SIG-M5 (cell line): ENCODE results near the gene CCDC187.
"Not testable (repeated sequence)": the region's sequence is repeated elsewhere in the genome, so short reads cannot be mapped to it uniquely, and the experiment has no call there.

Experiments
- DNase-seq: peaks from one replicate; lab custom pipeline; 2025; lab: John Stamatoyannopoulos, UW

The CCDC187 gene

GRCh38 chr9:136303825-136304416 is at the start of gene CCDC187:
TSS of gene CCDC187 (minus strand) at chr9:136304094. CDS start at chr9:136303830, 264 bp downstream.
- DNase-seq: no peak

DNA sequence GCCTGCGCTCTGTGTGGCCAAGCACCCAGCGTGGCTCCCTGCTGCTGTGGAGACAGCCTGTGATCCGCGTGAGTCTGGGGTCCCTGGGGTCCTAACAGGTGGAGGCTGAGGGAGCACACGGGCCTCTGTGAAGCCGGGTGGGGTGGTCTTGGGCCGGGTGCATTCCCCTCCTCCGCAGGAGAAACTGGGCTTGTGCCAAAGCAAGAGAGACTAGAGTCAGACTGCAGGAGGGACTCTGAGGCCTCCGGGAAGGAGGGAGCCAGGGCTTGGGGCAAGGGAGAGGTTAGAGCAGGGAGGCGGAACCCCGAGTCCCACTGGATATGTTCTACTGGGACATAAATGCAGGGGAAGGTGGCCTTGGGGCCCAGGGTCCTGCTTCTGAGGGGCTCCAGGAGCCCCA is 49.2 kb upstream of the CCDC187 start:
- DNase-seq: no peak

DNA sequence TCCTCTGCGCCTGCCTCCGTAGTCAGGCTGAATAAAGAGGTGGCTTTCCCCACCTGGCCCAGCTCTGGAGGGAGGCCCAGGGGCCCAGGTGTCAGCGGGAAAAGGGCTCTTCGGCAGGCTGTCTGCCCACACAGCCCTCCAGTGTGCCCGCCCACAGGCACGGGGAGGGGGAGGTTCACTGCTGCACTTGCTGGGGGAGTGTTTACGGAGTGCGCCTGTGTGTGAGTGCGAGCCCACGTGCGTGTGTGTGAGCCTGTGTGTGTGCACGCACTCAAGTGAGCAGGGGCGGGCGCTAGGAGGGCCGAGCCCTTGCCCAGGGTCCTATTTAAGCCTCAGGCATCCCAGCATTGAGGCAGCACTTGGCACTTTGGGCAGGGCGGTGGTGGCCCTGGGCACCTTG is 48.8 kb upstream of the CCDC187 start:
- no peak for DNase-seq

GRCh38 chr9:136351868-136352267 is 48.0 kb upstream of the CCDC187 start:
- not testable (repeated sequence) for DNase-seq

- no peak for DNase-seq
Observed at GRCh38 chr9:136351252-136351800, 47.4 kb upstream of the CCDC187 start.

GRCh38 chr9:136349546-136349945 is 45.7 kb upstream of the CCDC187 start:
- no peak for DNase-seq

GRCh38 chr9:136348691-136349090 is 44.8 kb upstream of the CCDC187 start:
- DNase-seq: no peak

DNA sequence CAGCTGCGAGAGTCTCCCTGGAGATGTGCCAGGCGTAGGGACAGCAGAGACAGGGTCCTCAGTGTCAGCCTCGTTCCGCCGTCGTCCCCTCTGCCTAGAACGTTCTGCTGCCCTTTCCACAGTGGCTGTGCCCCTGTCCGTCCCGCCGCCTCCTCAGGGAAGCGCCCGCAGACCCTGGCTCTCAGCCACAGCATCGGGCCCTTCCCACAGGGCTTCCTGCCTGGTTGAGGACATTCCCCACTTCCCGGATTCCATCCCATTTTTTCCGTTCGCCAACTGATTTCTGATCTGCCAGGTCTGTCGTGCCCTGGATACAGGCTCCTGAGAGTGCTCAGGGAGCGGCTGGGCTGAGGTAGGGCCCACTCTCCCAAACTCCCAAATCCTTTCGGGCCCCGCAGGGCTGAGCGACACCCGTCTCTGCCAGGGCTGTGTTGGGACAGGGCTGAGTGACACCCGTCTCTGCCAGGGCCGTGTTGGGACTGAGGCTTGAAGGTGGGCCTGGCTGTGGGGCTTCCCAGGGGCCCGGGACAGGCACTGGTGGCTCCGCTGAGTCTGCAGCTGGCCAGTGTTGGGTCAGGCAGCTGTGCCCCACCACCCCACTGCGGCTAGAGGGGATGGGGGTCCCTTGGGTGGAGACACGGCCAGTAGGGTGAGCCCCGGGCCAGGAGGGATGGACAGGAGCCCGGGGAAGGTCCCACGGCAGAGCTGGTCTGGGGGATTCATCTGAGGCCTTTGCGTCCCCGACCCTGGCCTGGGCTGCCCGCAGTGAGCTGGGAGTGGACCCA is 43.8 kb upstream of the CCDC187 start:
- no peak for DNase-seq

- no peak for DNase-seq
Observed at GRCh38 chr9:136346927-136347465, 43.1 kb upstream of the CCDC187 start.

DNA sequence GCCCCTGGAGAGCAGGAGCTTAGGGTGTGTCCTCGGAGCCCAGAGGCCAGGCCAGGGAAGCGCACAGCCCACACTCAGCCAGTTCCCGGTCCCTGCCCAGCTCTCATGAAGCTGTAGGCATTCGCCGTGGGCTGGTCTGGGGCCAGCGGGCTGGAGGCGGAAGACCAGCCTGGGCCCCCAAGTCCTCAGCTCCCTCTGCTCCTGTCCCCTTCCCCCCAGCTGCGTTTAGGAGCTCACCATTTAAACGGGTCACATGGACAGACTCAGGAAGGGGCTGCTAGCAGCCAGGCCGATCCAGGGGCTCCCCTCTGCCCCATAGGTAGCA is 42.2 kb upstream of the CCDC187 start:
- no peak for DNase-seq

DNA sequence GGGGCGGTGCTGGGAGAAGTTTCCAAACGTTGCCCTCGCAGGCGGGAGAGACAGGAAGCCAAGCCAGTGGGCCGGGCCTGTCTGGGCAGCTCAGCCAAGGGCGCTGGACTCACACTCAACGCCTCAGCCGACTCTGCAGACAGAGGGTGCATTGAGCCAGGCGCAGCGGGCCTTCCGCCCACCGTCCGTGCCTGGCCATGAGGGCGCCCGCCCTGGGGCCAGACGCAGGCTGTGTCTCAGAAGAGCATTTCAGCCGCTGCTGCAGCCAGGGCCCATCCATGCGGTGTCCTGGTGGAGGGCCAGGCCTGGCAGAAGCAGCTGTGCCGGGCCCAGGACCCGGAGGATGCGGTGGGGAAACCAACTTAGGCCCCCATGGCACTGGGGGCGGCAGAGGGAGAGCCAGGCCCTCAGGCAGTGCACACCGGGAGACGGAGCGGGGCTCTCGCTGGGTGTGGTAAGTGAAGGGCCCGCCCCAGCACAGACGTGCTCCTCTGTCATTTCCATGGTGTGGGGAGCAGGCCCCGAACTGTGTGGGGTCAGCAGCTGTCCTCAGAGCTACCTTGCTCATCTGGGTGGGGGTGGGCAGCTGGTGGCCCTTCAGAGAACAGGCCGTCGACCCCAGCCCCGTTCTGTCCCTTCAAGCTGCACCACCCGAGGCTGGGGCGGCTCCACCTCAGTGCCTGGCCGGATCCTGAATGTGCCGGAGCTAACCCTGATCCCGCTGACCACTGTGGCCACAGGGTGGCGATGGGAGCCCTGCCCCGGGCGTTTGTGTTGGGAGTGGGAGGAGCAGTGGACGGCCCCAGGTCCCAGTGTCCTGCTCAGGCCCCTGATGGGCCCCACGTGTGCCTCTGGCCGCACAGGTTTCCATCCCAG is 41.6 kb upstream of the CCDC187 start:
- DNase-seq: no peak

DNA sequence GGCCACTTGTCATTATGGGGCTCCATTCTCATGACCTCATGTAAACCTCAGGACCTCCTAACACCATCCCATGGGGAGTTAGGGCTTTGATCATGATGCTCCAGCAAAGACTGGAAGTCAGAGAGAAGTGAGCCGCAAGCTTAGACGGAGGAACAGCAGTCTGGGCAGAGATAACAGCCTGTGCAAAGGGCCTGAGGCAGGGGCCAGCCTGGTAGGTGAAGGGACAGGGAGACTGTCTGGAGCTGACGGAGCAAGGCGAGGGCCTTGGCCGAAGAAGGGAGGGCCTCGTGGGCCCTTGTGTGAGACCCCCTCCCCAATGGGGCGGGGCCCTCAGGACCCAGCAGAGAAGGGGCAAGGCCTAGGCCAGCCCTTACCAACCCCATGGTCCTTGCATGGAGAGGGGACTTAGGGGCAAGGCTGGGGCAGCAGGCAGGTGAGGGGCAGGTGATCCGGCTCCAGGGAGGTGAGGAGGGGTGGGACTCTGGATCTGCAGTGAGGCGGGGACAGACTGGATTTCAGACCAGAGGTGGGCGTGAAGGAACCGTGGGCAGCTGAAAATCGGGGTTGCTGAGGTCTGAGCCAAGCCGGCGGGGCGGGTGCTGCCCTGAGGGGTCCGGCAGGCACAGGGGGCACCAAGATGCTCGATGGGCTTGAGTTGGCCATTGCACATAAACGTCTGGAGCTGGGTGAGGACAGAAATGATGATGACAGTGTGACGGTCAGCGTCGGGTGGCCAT is 40.8 kb upstream of the CCDC187 start:
- DNase-seq: no peak

DNA sequence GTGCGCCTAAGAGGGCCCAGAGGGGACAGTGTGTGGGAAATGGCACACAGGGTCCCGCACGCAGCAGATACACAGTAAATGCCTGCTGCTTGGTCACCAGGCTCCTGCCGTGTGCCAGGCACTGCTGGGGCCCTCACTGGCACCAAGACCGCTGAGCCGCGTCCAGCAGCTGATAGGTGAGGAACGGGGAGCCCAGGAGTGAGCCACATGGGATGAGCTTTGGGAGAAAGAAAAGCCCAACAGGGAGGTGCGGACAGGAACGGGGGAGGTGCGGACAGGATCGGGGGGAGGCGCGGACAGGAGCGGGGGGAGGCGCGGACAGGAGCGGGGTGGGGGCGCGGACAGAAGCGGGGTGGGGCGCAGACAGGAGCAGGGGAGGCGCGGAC is 40.0 kb upstream of the CCDC187 start:
- DNase-seq: no peak

DNA sequence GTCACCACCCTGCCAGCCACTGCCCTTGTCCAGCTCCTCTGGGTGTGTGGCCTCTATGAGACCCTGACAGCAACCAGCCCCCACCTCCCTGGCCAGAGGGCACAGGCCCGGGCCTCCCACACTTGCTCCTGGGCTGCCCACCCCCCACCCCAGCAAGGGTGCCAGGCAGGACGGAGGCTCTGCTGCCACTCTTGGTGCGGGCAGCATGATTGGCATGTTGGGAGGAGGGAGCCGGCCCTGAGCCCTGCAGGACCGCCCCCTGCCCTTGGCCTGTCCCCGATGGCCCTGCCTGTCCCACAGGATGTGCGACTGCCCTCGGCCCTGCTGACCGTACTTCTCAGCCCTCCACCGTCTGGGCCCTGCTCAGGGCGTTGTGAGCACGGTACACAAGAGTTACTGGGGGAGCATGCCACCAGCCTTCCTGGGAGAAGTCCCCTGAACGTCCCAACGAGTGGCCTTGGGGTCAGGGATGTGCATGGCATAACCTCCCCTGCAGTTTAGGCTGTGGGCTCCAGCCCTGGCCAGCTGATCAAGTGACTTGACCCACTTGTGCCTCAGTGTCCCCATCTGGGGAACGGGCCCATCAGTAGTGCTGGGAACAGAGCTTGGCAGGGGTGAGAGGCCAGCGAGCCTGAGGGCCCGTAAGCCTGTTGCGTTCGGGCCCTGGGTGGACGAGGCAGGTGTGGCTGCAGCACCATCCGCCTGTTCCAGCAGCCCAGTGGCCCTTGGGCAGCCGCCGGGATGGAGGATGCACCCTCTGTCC is 39.4 kb upstream of the CCDC187 start:
- no peak for DNase-seq

DNA sequence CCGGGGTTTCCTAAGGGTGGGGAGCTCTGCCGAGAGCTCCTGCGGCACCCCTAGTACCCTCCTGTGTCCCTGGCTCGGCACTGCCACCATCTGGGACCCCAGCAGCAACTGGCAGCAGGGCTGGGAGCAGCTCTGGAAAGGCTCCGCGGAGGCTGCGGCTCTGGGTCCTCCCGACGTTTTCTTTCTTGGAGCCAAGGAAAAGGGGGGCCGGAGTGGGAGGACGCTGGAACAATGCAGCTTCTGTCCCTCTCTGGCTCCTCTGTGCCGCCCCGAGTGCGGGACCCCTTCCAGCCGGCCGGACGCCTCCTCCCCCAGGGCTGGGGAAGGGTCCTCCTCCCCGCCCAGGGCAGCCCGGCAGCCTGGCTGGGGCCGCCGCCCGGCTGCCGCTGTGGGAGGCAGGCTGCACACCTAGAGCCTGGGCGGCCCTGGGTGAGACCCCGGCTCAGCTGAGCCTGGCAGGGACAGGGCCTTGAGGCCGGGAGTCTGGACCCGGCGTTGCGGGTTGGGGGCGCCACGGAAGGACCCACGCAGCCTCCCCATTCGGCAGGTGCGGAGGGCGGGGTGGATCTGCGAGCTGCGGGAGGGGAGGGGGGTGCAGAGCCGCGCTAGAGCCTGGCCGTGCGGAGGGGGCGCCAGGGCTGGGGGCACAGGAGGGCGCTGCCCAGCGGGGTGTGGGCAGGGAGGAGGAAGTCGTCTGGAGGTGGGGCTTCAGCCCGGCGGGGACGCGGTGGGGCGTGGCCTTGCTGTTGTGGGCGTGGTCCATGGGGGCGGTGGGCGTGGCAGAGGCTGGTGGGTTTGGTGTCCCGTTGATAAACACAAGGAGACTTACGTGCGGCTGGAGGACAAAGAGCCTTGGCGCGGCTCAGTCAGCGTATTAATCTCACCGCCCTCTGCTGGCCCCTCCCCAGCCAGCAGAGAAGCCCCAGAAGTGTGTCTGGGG is 38.6 kb upstream of the CCDC187 start:
- no peak for DNase-seq

DNA sequence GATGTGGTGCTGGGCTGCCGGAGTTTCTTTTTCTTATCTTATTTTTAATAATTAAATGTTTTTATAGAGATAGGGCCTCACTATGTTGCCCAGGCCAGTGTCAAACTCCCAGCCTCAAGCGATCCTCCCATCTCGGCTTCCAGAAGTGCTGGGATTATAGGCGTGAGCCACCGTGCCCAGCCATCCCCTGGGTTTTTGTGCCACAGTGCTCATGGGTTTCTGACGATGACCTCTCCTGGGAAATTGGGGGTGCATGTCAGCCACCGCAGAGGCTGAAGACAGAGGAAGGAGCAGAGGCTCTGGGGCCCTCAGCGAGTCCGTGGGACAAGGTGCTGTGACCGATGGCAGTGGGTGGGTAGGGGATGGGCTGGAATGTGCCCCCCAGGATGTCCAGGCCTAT is 37.9 kb upstream of the CCDC187 start:
- DNase-seq: no peak

DNA sequence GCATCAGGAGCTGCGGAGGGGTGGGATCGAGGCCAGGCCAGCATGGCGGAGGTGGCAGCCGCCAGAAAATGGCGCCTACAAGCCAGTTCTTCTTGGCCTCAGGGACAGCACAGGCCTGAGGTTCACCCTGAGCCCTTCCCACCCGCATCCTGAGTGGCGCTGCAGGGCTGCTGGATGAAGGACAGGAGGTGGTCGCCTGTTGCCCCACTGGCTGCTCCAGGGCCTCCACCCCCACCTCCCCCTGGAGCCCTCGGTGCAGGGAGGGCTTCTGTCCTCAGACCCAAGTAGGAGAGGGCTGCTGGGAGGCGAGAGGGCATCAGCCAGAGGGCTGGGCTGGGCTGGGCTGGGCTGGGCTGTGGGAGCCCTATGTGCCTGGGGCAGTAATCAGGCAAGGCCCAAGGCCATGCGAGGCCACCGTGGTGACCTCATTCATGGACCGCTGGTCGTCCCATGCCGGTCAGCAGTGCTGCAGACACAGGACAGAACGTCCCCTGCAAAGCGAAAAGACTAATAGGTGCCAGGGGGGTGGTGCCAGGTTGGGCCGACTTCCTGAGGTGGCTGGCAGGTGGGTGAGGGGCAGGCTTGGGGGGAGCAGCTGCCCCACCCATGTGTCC is 37.3 kb upstream of the CCDC187 start:
- no peak for DNase-seq

GRCh38 chr9:136340356-136341041 is 36.6 kb upstream of the CCDC187 start:
- DNase-seq: no peak

- no peak for DNase-seq
Observed at GRCh38 chr9:136339958-136340310, 36.0 kb upstream of the CCDC187 start.
